Neural crest cell (in vitro differentiated cells): ENCODE data around the gene SEC14L5. TPM values are rescaled to one million over a fixed set of nuclear protein-coding genes. Genes with fewer than 3 reads are reported as not detected.
A peak's percentile ranks its signal among the peaks of the same experiment; 100 is the strongest.

ENCODE experiments used
- DNase-seq: peaks from one replicate; pipeline ENCODE4 v3.0.0; 2021; ENCODE audit warnings: low read depth, mixed read lengths, low spot score
- H3K27ac Mint-ChIP-seq: one replicate; pipeline ENCODE4 v1.8.0; 2021; ENCODE audit warnings: mild to moderate bottlenecking, mixed read lengths; ENCODE audit not compliant: unreplicated experiment
- H3K27me3 Mint-ChIP-seq: 2 replicates; pipeline ENCODE4 v1.8.0; 2021; ENCODE audit warnings: low read depth, mild to moderate bottlenecking, mixed read lengths
- H3K36me3 Mint-ChIP-seq: 2 replicates; pipeline ENCODE4 v1.8.0; 2021; ENCODE audit warnings: low read depth, mild to moderate bottlenecking, mixed read lengths
- H3K4me1 Mint-ChIP-seq: 2 replicates; pipeline ENCODE4 v1.8.0; 2021; ENCODE audit warnings: mixed read lengths
- H3K4me3 Mint-ChIP-seq: one replicate; pipeline ENCODE4 v1.8.0; 2021; ENCODE audit warnings: mild to moderate bottlenecking, mixed read lengths
- H3K9me3 Mint-ChIP-seq: 2 replicates; pipeline ENCODE4 v1.8.0; 2021; ENCODE audit warnings: mixed read lengths
- CTCF ChIP-seq: fragments of 200-600 bp; sonication (generic); conservative IDR thresholded peaks from 2 replicates; pipeline ENCODE4 v1.5.0; 2021; ENCODE audit warnings: antibody characterized with exemption, mild to moderate bottlenecking
- total RNA-seq: library from RNA; stranded (reverse); gene quantifications from 2 replicates; pipeline ENCODE4 v1.2.1, GENCODE V29; 2021

Gene SEC14L5
- total RNA-seq, 1 donor from 2014 or later = 0.68 TPM

- H3K36me3 Mint-ChIP-seq = no peaks in the 10 kb centered on the region
- H3K27ac Mint-ChIP-seq = no peak overlapping the region
- H3K4me3 Mint-ChIP-seq = no peak overlapping the region
- H3K9me3 Mint-ChIP-seq = peaks cover 3% of the 10 kb centered on the region
- H3K4me1 Mint-ChIP-seq = no peaks in the 10 kb centered on the region
- TF ChIP-seq CTCF = no peak
- no peak for DNase-seq
- peaks cover 4% of the 10 kb centered on the region for H3K27me3 Mint-ChIP-seq
These were observed 21.0 kb downstream of the SEC14L5 start for GRCh38 chr16:4979164-4979563.

- no peak for TF ChIP-seq CTCF
- peaks cover 11% of the 10 kb centered on the region for H3K27me3 Mint-ChIP-seq
- H3K4me1 Mint-ChIP-seq = no peaks in the 10 kb centered on the region
- no peak overlapping the region for H3K4me3 Mint-ChIP-seq
- H3K9me3 Mint-ChIP-seq = peaks cover 8% of the 10 kb centered on the region
- peak overlapping the region; percentile 19 for H3K27ac Mint-ChIP-seq
- H3K36me3 Mint-ChIP-seq = no peaks in the 10 kb centered on the region
- no peak for DNase-seq
These were observed 21.9 kb downstream of the SEC14L5 start for GRCh38 chr16:4979736-4980660.

- no peak for DNase-seq
- no peak for TF ChIP-seq CTCF
- Mint-ChIP-seq H3K9me3 (peaks cover 8% of the 10 kb centered on the region), H3K4me1 (no peaks in the 10 kb centered on the region), H3K27ac (no peak overlapping the region), H3K27me3 (peaks cover 16% of the 10 kb centered on the region), H3K36me3 (no peaks in the 10 kb centered on the region), H3K4me3 (no peak overlapping the region)
These were observed 22.6 kb downstream of the SEC14L5 start for GRCh38 chr16:4980691-4981090.

- Mint-ChIP-seq H3K4me3 (no peak overlapping the region), H3K36me3 (no peaks in the 10 kb centered on the region), H3K27ac (no peak overlapping the region), H3K9me3 (peaks cover 8% of the 10 kb centered on the region), H3K27me3 (peaks cover 24% of the 10 kb centered on the region), H3K4me1 (no peaks in the 10 kb centered on the region)
- TF ChIP-seq CTCF = no peak
- DNase-seq = no peak
These were observed 23.3 kb downstream of the SEC14L5 start for GRCh38 chr16:4981473-4981872.

GRCh38 chr16:4982056-4982867, 24.1 kb downstream of the SEC14L5 start:
- Mint-ChIP-seq H3K9me3 (peaks cover 8% of the 10 kb centered on the region), H3K27me3 (peaks cover 32% of the 10 kb centered on the region), H3K4me3 (no peak overlapping the region), H3K36me3 (no peaks in the 10 kb centered on the region), H3K4me1 (no peaks in the 10 kb centered on the region), H3K27ac (peak overlapping the region; percentile 84)
- DNase-seq = no peak
- TF ChIP-seq CTCF = no peak
